SK-N-SH treated with all-trans-retinoic acid at 6 μM for 48 hours (cell line): ENCODE measurements around the gene ANAPC2.

Experiments
- ATAC-seq: fragments of 200-7000 bp; cut with Tn5 transposase; 3 replicates; pipeline ENCODE4 v1.9.1; 2020; ENCODE audit warnings: mild to moderate bottlenecking, moderate library complexity
- ARNTL ChIP-seq: fragments of 450-650 bp; formaldehyde crosslinking; IDR thresholded peaks from 2 replicates; pipeline ENCODE4 v1.5.0; 2020; ENCODE audit warnings: low read depth, mild to moderate bottlenecking, moderate library complexity, borderline replicate concordance
- BACH2 ChIP-seq: fragments of 250-450 bp; sonication (Bioruptor Pico); IDR thresholded peaks from 2 replicates; pipeline ENCODE4 v1.9.0; 2021; ENCODE audit warnings: mild to moderate bottlenecking, borderline replicate concordance
- CSDC2 ChIP-seq: fragments of 250-450 bp; sonication (Bioruptor Pico); IDR thresholded peaks from 2 replicates; pipeline ENCODE4 v1.5.0; 2020; ENCODE audit warnings: mild to moderate bottlenecking, moderate library complexity
- CSRNP3 ChIP-seq: fragments of 250-450 bp; sonication (Bioruptor Pico); IDR thresholded peaks from 2 replicates; pipeline ENCODE4 v1.5.1; 2021; ENCODE audit warnings: mild to moderate bottlenecking, moderate library complexity
- ESRRG ChIP-seq: fragments of 250-450 bp; sonication (Bioruptor Pico); IDR thresholded peaks from 2 replicates; pipeline ENCODE4 v1.6.1; 2021; ENCODE audit warnings: mild to moderate bottlenecking
- ISL1 ChIP-seq: fragments of 250-450 bp; sonication (Bioruptor Pico); IDR thresholded peaks from 2 replicates; pipeline ENCODE4 v2.1.2; 2022; ENCODE audit warnings: mild to moderate bottlenecking, moderate library complexity
- PATZ1 ChIP-seq: fragments of 250-450 bp; sonication (Bioruptor Pico); IDR thresholded peaks from 2 replicates; pipeline ENCODE4 v1.8.0; 2020; ENCODE audit warnings: mild to moderate bottlenecking, moderate library complexity, borderline replicate concordance
- POU6F1 ChIP-seq: fragments of 250-450 bp; sonication (Bioruptor Pico); IDR thresholded peaks from 2 replicates; pipeline ENCODE4 v1.8.0; 2021; ENCODE audit warnings: low read depth, mild to moderate bottlenecking, moderate library complexity, borderline replicate concordance
- PPARA ChIP-seq: fragments of 250-450 bp; sonication (Bioruptor Pico); IDR thresholded peaks from 2 replicates; pipeline ENCODE4 v1.5.0; 2020; ENCODE audit warnings: mild to moderate bottlenecking, borderline replicate concordance
- RARB ChIP-seq: fragments of 250-450 bp; sonication (Bioruptor Pico); IDR thresholded peaks from 2 replicates; pipeline ENCODE4 v1.8.0; 2021; ENCODE audit warnings: mild to moderate bottlenecking, moderate library complexity
- SNAI2 ChIP-seq: fragments of 250-450 bp; sonication (Bioruptor Pico); IDR thresholded peaks from 2 replicates; pipeline ENCODE4 v1.5.0; 2020; ENCODE audit warnings: mild to moderate bottlenecking, moderate library complexity
- TCF4 ChIP-seq: fragments of 250-450 bp; sonication (Bioruptor Pico); IDR thresholded peaks from 2 replicates; pipeline ENCODE4 v1.8.0; 2021; ENCODE audit warnings: mild to moderate bottlenecking, moderate library complexity, borderline replicate concordance
- TOX ChIP-seq: fragments of 250-450 bp; sonication (Bioruptor Pico); IDR thresholded peaks from 2 replicates; pipeline ENCODE4 v1.8.0; 2021; ENCODE audit warnings: mild to moderate bottlenecking, moderate library complexity, borderline replicate concordance
- TSHZ2 ChIP-seq: fragments of 250-450 bp; sonication (Bioruptor Pico); IDR thresholded peaks from 2 replicates; pipeline ENCODE4 v1.5.0; 2020; ENCODE audit warnings: mild to moderate bottlenecking, moderate library complexity
- ZC3H10 ChIP-seq: fragments of 250-450 bp; sonication (Bioruptor Pico); IDR thresholded peaks from 2 replicates; pipeline ENCODE4 v1.5.1; 2021; ENCODE audit warnings: mild to moderate bottlenecking, moderate library complexity
- ZFP3 ChIP-seq: fragments of 250-450 bp; sonication (Bioruptor Pico); IDR thresholded peaks from 2 replicates; pipeline ENCODE4 v1.5.0; 2020; ENCODE audit warnings: mild to moderate bottlenecking, moderate library complexity
- ZNF565 ChIP-seq: fragments of 450-650 bp; formaldehyde crosslinking; conservative IDR thresholded peaks from 2 replicates; pipeline ENCODE4 v1.5.0; 2020; ENCODE audit warnings: low read depth, mild to moderate bottlenecking, moderate library complexity
- ZNF70 ChIP-seq: fragments of 450-650 bp; formaldehyde crosslinking; IDR thresholded peaks from 2 replicates; pipeline ENCODE4 v1.5.0; 2020; ENCODE audit warnings: mild to moderate bottlenecking, moderate library complexity
- ZNF8 ChIP-seq: fragments of 450-650 bp; formaldehyde crosslinking; IDR thresholded peaks from 2 replicates; pipeline ENCODE4 v1.5.0; 2020; ENCODE audit warnings: mild to moderate bottlenecking, moderate library complexity
- TF ChIP-seq, protein P1 (sequence below): fragments of 250-450 bp; sonication (Bioruptor Pico); IDR thresholded peaks from 2 replicates; pipeline ENCODE4 v1.5.1; 2020; ENCODE audit warnings: low read depth, mild to moderate bottlenecking, moderate library complexity

Gene ANAPC2

GRCh38 chr9:137138722-137139467 lies 49.5 kb downstream of the ANAPC2 start, which contains the start of gene GRIN1:
Gene GRIN1, plus strand, starts transcription at chr9:137139154. Its CDS starts 333 bp downstream, at chr9:137139487.
- TF ChIP-seq CSRNP3 (CRISPR knock-in tag) = no peak
- TF ChIP-seq ARNTL (CRISPR knock-in tag) = no peak
- TF ChIP-seq TCF4 (CRISPR knock-in tag) = no peak
- no peak for TF ChIP-seq PPARA (CRISPR knock-in tag)
- TF ChIP-seq, protein P1, sequence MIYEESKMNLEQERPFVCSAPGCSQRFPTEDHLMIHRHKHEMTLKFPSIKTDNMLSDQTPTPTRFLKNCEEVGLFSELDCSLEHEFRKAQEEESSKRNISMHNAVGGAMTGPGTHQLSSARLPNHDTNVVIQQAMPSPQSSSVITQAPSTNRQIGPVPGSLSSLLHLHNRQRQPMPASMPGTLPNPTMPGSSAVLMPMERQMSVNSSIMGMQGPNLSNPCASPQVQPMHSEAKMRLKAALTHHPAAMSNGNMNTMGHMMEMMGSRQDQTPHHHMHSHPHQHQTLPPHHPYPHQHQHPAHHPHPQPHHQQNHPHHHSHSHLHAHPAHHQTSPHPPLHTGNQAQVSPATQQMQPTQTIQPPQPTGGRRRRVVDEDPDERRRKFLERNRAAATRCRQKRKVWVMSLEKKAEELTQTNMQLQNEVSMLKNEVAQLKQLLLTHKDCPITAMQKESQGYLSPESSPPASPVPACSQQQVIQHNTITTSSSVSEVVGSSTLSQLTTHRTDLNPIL (CRISPR knock-in tag) = no peak
- peak; percentile 70 for ATAC-seq

GRCh38 chr9:137138058-137138721 lies 50.2 kb downstream of the ANAPC2 start:
- TF ChIP-seq ZFP3 (CRISPR knock-in tag) (no peak), PATZ1 (CRISPR knock-in tag) (no peak)
- peak; percentile 36; the same call in 2 of the 3 replicates for ATAC-seq

DNA sequence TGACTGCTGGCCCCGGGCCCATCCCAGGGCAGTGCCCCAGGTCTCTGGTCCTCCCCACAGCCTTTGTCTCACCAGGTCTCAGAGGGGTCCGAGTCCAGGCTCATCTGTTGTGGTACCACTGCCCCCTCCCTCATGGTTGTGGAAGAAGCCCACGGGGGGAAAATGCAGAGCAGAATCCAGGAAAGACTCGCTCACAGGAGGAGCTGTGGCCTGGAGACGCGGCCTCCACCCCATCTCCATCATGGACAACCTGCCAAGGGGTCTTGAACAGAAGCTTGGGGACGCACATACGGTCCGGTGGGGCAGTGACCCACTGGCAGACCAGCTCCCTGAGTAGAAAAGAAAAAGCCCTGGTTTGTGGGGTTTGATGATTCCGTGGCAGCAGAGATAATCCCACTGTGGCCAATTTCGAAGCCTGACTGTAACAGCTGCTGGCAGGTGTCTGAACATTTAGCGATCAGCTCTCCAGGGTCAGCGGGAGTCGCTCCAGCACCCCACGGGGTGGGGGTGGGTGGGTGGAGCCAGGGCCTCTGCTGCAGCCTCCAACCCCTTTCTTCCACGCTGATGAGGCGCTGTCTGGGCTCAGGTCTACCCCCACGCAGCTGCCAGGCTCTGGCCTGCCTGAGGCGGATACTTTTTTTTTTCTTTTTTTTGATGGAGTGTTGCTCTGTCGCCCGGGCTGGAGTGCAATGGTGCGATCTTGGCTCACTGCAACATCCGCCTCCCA lies 51.3 kb downstream of the ANAPC2 start:
- no peak for ATAC-seq
- TF ChIP-seq ZNF8 (no peak), CSDC2 (CRISPR knock-in tag) (no peak), PATZ1 (CRISPR knock-in tag) (no peak), ZNF565 (CRISPR knock-in tag) (no peak), TCF4 (CRISPR knock-in tag) (no peak), ESRRG (CRISPR knock-in tag) (no peak)

DNA sequence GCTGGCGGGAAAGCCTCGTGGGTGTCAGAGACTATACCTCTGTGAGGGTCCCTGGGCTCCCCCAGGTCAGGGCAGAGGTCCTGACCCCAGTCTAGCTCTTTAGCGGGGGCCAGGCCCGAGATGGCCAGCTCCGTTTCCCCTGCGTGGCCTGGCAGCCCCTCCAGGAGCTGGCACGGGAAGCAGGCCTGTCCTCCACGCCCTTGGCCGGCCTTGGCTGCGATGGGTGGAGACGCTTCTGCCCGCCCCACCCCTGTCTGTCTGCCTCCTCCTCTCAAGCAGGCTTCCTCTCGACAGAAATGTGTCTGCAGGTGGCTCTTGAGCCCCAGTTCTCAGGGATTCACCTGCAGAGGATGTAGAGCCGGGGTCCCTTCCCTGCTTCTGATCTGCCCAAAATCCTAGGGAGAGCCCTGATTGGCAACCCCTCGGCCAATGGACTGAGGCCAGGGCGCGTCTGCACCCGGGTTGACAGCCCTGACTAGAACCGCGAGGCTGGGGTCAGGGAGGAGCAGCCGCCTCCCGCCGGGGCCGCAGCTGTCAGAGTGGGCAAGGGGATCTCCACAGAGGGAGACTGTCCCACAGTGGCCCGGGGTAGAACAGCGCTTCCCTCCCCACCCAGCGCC lies 52.0 kb downstream of the ANAPC2 start:
- ATAC-seq = no peak
- TF ChIP-seq CSRNP3 (CRISPR knock-in tag) (no peak), POU6F1 (CRISPR knock-in tag) (no peak), ZC3H10 (no peak), TSHZ2 (CRISPR knock-in tag) (no peak), TOX (CRISPR knock-in tag) (no peak), SNAI2 (CRISPR knock-in tag) (no peak), ISL1 (CRISPR knock-in tag) (no peak), ZNF70 (no peak), TCF4 (CRISPR knock-in tag) (no peak), RARB (CRISPR knock-in tag) (no peak), BACH2 (CRISPR knock-in tag) (no peak)
